ELR (cell line): ENCODE measurements around the gene ARHGAP10.

Experiments
- DNase-seq: peaks from one replicate; pipeline ENCODE4 v3.0.0-alpha.2; 2015; ENCODE audit warnings: low read depth

The ARHGAP10 gene

GRCh38 chr4:147732518-147733235 is 789 bp downstream of the ARHGAP10 start:
- DNase-seq = peak; percentile 53

- DNase-seq = peak; percentile 50
Observed at GRCh38 chr4:147733716-147734344, 1.9 kb downstream of the ARHGAP10 start.

- no peak for DNase-seq
Observed at GRCh38 chr4:147734496-147734895, 2.6 kb downstream of the ARHGAP10 start.

GRCh38 chr4:147735413-147736301 is 3.8 kb downstream of the ARHGAP10 start:
- DNase-seq = peak; percentile 36

- peak; percentile 90 for DNase-seq
Observed at GRCh38 chr4:147736458-147736857, 4.6 kb downstream of the ARHGAP10 start.

- DNase-seq = no peak
Observed at GRCh38 chr4:147737623-147738022, 5.7 kb downstream of the ARHGAP10 start.

GRCh38 chr4:147739239-147739823 is 7.4 kb downstream of the ARHGAP10 start:
- DNase-seq = no peak

- peak; percentile 38 for DNase-seq
Observed at GRCh38 chr4:147740176-147740575, 8.3 kb downstream of the ARHGAP10 start.

GRCh38 chr4:147741190-147741788 is 9.4 kb downstream of the ARHGAP10 start:
- DNase-seq = peak; percentile 48

GRCh38 chr4:147747787-147748454 is 16.0 kb downstream of the ARHGAP10 start:
- DNase-seq = no peak

GRCh38 chr4:147749811-147750321 is 18.0 kb downstream of the ARHGAP10 start:
- DNase-seq = no peak

GRCh38 chr4:147753047-147753446 is 21.2 kb downstream of the ARHGAP10 start:
- no peak for DNase-seq

- peak; percentile 79 for DNase-seq
Observed at GRCh38 chr4:147754037-147754445, 22.2 kb downstream of the ARHGAP10 start.

- DNase-seq = no peak
Observed at GRCh38 chr4:147755561-147756295, 23.8 kb downstream of the ARHGAP10 start.

GRCh38 chr4:147756417-147756816 is 24.5 kb downstream of the ARHGAP10 start:
- no peak for DNase-seq

- DNase-seq = no peak
Observed at GRCh38 chr4:147760176-147760575, 28.3 kb downstream of the ARHGAP10 start.

- DNase-seq = no peak
Observed at GRCh38 chr4:147760695-147761094, 28.8 kb downstream of the ARHGAP10 start.

GRCh38 chr4:147761218-147761883 is 29.5 kb downstream of the ARHGAP10 start:
- no peak for DNase-seq

GRCh38 chr4:147764337-147764736 is 32.4 kb downstream of the ARHGAP10 start:
- no peak for DNase-seq

- no peak for DNase-seq
Observed at GRCh38 chr4:147765121-147765529, 33.2 kb downstream of the ARHGAP10 start.
